ENCODE measurements around the gene TUBD1.
"Not testable (repeated sequence)": the region's sequence is repeated elsewhere in the genome, so short reads cannot be mapped to it uniquely, and the experiment has no call there.

TUBD1 gene

DNA sequence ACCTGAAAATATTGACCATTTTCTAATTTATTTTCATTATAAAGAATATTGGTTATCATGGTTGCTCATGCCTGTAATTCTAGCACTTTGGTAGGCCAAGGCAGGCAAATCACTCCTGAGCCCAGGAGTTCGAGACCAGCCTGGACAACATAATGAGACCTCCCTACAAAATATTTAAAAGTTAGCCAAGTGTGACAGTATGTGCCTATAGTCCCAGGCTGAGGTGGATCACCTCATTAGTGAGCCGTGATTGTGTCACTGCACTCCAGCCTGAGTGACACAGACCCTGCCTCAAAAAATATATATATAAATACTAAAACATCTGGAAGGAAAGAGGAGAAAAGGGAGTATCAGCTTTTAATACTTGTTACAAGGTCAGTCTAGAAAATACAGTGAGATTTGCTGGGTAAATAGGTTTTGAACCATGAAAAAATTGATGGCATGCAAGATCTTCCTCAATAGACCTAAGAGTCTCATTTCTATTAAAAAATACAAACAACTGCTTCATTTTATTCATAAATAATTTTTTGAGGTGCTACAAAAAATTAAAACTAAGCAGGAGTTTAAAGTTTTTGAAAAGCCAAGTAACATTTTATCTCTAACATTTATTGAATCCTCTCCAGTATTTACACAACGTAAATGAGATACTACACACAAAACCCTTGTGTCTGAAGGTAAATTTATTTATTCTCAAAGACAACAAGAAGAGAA lies 47.7 kb downstream of the TUBD1 start:
- DNase-seq (ENCODE audit: low spot score), result no peak

GRCh38 chr17:59842901-59843652 lies 49.7 kb downstream of the TUBD1 start:
- peak; percentile 90 for DNase-seq (ENCODE audit: low spot score)

GRCh38 chr17:59841882-59842263 lies 50.9 kb downstream of the TUBD1 start:
- DNase-seq (ENCODE audit: low spot score), result not testable (repeated sequence)

DNA sequence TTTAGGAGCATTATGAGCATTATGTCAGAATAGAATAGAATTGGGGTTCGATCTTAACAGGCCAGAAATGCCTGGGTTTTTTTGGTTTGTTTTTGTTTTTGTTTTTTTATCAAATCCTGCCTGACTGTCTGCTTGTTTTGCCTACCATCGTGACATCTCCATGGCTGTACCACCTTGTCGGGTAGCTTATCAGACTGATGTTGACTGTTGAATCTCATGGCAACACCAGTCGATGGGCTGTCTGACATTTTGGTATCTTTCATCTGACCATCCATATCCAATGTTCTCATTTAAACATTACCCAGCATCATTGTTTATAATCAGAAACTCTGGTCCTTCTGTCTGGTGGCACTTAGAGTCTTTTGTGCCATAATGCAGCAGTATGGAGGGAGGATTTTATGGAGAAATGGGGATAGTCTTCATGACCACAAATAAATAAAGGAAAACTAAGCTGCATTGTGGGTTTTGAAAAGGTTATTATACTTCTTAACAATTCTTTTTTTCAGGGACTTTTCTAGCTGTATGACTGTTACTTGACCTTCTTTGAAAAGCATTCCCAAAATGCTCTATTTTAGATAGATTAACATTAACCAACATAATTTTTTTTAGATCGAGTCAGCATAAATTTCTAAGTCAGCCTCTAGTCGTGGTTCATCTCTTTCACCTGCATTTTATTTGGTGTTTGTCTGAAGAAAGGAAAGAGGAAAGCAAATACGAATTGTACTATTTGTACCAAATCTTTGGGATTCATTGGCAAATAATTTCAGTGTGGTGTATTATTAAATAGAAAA lies 51.5 kb downstream of the TUBD1 start:
- DNase-seq (ENCODE audit: low spot score), result peak; percentile 61

DNA sequence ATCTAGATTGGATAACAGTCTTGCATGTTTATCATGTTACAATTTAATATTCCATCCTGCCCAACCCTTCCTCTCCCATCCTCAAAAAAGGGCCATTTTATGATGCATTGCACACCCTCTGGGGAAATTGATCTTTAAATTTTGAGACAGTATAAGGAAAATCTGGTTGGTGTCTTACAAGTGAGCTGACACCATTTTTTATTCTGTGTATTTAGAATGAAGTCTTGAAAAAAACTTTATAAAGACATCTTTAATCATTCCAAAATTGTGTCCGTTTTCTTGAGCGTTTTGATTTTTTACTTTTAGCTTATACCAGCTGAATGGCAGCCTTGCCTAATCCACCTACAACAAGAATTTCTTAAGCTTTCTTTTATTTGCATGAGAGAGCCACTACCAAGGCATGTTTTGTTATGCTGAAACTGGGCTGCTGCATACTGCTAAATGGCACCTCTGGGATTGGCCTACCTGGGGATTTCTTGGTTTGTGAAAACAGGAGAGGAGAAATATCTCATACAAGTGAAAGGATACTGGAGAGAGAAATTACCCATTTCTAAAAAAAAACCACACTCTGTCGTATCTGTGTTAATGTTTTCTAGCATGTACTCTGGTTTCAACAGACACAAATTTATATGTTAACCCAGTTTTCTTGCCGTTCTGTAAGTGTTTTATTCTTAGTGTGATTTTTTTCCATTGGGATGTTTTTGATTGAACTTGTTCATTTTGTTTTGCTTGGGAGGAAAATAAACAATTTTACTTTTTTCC lies 52.2 kb downstream of the TUBD1 start:
- DNase-seq (ENCODE audit: low spot score), result peak; percentile 62

GRCh38 chr17:59839651-59840328 lies 53.0 kb downstream of the TUBD1 start:
- no peak for DNase-seq (ENCODE audit: low spot score)

DNA sequence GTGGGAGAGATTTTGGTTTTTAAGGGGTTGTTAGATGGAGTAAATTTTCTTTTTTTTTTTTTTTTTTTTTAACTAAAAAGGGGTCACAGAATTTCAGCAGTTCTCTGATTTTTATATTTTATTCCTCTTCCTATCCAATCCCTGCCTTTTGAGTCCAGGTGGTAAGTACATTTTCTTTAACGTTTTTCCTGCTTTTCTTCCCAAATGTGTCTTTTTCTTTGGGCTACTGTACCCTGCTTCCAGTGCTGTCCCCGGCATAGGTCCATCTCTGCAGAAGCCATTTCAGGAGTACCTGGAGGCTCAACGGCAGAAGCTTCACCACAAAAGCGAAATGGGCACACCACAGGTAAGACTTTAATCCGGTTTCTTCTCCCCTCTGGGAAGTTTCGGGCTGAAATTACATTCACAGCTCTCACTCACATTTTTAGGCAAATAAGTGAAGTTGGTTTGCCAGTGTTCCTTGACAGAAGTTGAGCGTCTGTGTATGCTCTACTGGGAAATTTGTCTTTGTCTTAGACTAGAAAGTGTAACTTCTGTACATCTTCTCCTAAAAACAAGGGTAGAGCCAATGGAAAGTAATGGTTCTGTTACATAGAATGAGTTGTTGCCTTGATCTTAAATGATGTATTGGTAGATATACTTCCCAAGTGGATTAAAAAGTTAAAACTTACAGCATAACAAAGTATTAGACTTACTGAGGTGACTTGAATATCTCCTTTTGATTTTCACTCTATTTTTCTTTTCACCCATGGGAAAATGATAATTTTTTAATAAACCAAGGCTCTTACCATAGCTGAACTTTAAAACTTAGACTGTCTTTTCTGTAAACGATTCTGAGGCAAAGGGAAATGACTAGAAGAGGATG lies 54.5 kb downstream of the TUBD1 start:
- DNase-seq (ENCODE audit: low spot score), result peak; percentile 67

DNA sequence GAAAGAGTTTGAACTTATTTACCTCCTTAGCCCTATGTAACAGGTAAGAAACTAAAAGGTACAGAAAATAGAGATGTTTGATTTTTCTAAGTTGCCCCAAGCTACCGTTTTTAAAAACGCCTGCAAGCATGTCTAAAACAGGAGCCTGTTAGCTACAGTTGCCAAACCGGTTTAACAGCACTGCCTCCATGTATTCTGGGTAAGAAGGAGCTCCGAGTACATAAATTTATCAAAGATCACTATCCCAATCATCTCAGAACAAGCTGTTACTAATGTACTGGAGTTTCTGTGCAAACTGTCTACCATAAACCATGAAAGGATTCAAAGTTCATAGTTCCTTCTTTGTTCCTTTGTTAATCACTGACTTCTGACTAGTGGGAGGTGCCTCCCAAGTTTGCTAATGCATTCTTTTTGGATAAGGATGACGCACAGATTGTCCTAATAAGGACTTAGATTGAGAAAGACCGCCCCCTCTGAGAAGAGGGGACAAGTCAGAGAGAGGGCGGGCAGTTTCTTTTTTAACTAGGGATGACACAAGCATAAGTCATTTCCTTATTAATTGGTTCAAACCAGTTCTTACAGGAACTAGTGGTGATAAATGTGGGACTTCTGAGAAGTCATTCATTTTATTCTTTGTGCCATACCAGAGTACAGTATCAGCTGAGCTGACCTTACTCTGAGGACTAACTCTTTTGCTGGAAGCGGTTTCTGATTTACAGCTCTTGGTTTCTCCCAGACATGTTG lies 55.3 kb downstream of the TUBD1 start:
- DNase-seq (ENCODE audit: low spot score), result peak; percentile 97

DNA sequence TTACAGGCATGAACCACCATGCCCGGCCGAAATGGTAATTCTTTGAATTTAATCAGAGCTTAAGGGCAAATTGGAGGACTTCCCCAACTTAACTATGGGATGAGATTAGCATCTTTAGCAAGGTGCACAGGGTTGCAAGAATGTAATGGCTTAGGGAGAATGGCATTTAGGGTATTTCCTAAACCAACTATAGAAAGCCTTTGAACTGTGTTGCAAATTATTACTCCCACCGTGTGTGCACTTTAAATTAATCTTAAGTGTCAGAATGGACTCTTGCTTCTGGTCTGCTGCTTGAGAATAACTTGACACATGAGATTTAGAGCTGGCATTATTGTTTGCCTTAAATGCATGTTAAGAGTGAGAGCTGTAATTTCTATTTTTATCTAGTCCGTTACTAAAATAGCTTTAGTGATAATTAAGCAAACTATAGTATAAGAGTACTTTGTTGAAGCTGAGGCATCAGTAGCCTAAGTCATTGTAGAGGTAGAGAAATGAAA lies 59.8 kb downstream of the TUBD1 start:
- DNase-seq (ENCODE audit: low spot score), result no peak

DNA sequence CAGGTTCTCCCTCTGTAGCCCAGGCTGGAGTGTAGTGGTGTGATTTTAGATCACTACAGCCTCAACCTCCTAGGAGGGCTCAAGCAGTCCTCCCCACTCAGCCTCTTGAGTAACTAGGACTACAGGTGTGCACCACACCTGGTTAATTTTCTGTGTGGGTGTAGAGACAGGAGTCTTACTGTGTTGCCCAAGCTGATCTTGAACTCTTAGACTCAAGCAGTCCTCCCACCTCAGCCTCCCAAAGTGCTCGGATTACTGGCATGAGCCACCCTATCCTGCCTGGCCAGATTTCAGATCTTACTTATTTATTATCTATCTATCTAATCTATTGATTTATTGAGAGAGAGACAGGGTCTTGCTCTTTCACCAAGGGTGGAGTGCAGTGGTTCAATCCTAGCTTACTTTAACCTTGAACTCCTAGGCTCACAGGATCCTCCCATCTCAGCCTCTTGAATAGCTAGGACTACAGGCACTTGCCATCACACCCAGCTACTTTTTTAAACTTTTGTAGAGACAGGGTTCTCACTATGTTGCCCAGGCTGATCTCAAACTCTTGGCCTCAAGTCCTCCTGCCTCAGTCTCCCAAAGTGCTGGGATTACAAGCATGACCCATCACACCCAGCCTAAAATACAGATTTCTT lies 61.8 kb downstream of the TUBD1 start:
- DNase-seq (ENCODE audit: low spot score), result no peak

- peak; percentile 78 for DNase-seq (ENCODE audit: low spot score)
Observed at GRCh38 chr17:59830007-59830630, 62.6 kb downstream of the TUBD1 start.

DNA sequence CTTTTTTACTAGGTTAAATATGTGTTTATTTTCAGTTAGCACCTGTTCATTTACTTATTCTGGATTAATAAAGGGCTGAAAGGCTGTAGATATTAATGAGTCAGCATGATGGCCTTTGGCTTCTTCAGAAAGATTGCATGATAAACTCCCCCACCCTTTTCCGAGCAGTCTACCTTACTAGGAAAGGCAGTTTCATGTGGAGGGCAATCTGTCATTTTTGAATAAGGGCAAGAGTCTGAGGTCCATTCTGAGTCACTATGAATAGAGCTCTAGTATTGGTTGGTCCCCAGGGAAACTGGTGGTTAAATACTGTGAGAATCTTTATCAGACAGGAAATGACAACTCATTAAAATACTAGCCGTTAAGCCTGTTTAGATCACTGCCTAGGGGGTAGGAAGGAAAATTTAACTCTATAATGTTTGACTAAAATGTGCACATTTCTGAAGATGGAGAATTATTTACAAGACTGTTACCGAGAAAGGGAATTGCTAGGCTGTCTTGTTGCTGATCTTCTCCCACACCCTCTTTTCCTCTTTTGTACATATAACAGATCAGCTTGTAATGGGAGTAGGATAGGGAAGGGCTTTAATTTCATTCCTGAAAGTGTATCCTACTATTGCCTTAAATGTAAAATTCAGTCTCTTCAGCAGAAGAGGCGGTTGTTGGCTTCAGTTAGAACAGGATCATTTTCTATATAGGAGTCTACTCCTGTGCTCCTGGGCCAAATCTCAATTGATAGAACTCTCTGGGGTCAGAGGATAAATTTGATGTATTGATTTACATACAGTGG lies 63.3 kb downstream of the TUBD1 start:
- DNase-seq (ENCODE audit: low spot score), result peak; percentile 97

DNA sequence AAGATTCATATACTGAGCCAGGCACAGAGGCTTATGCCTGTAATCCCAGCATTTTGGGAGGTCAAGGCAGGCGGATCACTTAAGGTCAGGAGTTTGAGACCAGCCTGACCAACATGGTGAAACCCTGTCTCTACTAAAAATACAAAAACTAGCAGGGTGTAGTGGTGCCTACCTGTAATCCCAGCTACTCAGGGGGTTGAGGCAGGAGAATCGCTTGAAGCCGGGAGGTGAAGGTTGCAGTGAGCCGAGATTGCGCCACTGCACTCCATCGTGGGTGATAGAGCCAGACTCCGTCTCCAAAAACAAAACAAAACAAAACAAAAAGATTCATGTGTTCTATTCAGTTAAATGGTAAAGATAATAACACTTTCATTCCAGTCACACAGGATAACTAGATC lies 63.9 kb downstream of the TUBD1 start:
- DNase-seq (ENCODE audit: low spot score), result peak; percentile 68

- no peak for DNase-seq (ENCODE audit: low spot score)
Observed at GRCh38 chr17:59828478-59828760, 64.3 kb downstream of the TUBD1 start.

GRCh38 chr17:59827721-59828477 lies 64.8 kb downstream of the TUBD1 start:
- DNase-seq (ENCODE audit: low spot score), result peak; percentile 66

DNA sequence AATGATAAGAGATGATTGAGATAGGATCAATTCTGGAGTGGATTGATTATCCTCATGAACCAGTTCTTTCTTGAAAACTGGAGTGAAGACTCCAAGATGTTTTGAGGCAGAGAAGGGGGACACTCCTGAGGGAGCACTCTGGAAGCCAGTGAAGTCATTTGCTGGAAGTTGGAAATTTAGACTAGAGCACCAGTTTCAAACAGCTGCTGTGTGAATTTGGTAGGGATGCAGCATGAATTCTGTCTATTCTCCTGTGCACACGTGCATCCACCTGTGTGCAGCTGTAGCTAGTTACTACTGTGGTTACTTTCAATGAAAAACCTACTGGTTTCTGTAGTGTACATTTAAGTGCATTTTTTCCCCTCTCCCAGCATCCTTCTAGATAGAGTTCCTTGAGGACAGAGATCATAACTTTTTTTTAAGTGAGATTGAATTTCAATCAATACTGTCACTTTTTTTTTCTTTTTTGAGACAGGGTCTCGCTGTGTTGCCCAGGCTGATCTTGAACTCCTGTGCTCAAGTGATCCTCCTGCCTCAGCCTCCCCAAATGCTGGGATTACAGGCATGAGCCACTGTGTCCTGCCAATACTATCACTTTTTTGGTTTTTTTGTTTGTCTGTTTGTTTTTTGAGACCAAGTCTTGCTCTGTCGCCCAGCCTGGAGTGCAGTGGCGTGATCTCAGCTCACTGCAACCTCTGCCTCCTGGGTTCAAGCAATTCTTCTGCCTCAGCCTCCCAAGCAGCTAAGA lies 65.9 kb downstream of the TUBD1 start:
- DNase-seq (ENCODE audit: low spot score), result no peak
